Measurements from ENCODE around the gene LAMTOR2. TPM values are rescaled to one million over a fixed set of nuclear protein-coding genes. Genes with fewer than 3 reads are reported as not detected.
A peak's percentile ranks its signal among the peaks of the same experiment; 100 is the strongest.
"Not testable (repeated sequence)": the region's sequence is repeated elsewhere in the genome, so short reads cannot be mapped to it uniquely, and the experiment has no call there.

LAMTOR2 gene
- total RNA-seq, 1 donor from 2014 or later, result 49.8 TPM

DNA sequence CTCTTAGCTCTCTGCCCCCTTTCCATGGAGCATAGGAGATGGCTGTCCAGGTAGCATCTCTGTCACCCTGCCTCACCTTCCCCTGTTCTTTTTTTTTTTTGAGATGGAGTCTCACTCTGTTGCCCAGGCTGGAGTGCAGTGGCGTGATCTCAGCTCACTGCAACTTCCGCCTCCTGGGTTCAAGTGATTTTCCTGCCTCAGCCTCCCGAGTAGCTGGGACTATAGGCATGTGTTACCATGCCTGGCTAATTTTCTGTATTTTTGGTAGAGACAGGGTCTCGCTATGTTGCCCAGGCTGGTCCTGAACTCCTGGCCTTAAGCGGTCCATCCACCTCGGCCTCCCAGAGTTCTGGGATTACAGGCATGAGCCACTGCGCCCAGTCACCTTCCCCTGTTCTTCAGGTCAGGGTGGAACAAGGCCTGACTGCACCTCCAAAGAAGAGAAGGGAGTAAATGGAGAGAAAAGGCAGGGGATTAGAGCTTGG, 16.8 kb downstream of the LAMTOR2 start:
- intact Hi-C loops (cut with DNase I); DNase-seq (ENCODE audit: low spot score): not testable (repeated sequence)

GRCh38 chr1:156072251-156072650, 17.7 kb downstream of the LAMTOR2 start:
- intact Hi-C loops (cut with DNase I), result no loop called here
- no peak for DNase-seq (ENCODE audit: low spot score)

DNA sequence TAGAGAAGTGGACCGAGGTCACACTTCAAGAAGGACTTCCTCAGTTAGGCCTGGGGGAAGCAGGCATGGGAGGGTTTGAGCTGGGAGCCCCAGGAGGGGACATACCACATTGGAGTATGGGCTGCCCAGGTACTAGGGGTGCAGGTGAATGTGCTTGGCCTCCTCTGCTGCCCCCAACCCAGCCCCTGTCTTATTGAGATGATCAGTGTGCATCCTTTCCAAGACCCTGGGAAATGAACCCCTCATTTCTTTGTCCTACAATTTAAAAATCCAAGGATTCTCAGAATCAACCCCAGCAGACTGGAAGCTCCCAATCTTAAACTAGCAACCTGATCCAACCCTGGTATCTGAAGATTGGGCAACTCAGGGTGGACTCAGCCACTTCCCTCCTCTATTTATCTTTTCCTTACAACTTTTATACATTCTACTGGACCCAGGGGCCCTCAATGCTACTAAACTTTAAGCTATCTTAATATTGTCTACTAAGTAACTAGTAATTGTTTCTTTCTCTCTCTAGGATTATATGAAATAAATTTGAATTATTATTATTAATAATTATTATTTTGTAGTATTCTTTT, 18.6 kb downstream of the LAMTOR2 start:
- DNase-seq (ENCODE audit: low spot score), result no peak
- intact Hi-C loops (cut with DNase I), result no loop called here

- intact Hi-C loops (cut with DNase I), result no loop called here
- no peak for DNase-seq (ENCODE audit: low spot score)
Measured at GRCh38 chr1:156073740-156074139, 19.2 kb downstream of the LAMTOR2 start.

DNA sequence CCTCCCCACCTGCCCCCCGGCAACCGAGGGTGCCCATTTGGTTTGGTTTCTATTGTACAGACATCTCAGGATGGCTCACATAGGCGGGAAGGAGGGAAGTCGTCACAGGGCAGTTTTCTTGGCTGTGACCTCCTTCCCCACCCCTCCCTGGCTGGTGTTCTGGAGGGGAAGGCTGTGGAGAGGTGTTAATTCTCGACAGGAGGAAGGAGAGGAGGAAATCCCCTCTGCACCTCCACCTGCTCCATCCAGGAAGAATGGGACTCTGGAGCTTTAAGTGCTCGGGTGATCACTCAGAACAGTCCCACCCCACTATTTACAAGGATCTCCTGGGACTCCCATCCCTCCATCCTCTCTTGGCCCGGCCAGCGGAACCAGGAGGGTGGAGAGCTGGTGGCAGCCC, 20.1 kb downstream of the LAMTOR2 start:
- no peak for DNase-seq (ENCODE audit: low spot score)

GRCh38 chr1:156075162-156075561, 20.6 kb downstream of the LAMTOR2 start:
- DNase-seq (ENCODE audit: low spot score), result no peak

More for the DNA sequence above, 20.1 kb downstream of the LAMTOR2 start:
- intact Hi-C loops (cut with DNase I), result no loop called here

GRCh38 chr1:156075775-156076204, 21.2 kb downstream of the LAMTOR2 start:
- intact Hi-C loops (cut with DNase I), result no loop called here
- DNase-seq (ENCODE audit: low spot score), result no peak

More at GRCh38 chr1:156075162-156075561, 20.6 kb downstream of the LAMTOR2 start:
- intact Hi-C loops (cut with DNase I), result no loop called here

DNA sequence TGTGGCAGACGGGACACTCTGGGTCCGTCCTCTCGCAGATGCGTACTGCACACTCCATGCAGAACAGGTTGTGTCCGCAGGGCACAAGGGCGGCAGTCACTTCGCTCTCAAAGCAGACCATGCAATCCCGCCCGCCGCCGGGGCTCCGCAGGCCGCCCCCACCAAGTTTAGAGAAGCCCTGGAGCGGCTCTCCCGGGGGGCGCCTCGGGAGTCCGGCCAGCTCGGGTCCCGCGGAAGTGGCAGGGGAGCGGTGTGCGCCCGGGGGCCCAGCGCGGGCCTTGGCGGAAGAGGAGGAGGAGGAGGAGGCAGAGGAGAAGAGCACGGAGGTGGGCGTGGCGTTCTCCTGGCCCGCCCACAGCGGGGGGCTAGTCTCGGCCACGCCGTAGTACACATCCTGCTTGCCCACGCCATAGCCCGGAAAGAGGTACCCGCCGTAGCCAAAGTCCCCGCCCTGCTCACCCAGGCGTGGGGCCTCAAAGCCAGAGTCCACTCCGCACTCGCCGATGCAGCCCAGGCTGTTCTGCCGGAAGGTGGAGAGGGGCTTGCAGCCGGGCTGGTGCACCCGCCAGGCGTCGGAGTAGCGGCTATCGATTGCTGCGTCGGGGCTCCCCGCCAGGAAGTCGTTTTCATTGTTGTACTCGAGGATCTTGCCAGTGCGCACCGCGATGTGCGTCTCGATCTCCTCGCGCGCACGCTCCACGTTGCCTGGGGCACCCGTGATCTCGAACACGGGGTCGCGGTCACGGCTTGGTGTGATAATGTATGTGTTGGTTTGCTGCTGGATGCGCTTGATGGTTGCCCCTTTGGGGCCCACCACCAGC, 22.2 kb downstream of the LAMTOR2 start:
- DNase-seq (ENCODE audit: low spot score), result no peak
- intact Hi-C loops (cut with DNase I), result no loop called here

GRCh38 chr1:156077430-156077760, 22.8 kb downstream of the LAMTOR2 start:
- DNase-seq (ENCODE audit: low spot score), result no peak
- intact Hi-C loops (cut with DNase I), result no loop called here

- DNase-seq (ENCODE audit: low spot score), result no peak
- intact Hi-C loops (cut with DNase I), result no loop called here
Measured at GRCh38 chr1:156078728-156079127, 24.1 kb downstream of the LAMTOR2 start.

DNA sequence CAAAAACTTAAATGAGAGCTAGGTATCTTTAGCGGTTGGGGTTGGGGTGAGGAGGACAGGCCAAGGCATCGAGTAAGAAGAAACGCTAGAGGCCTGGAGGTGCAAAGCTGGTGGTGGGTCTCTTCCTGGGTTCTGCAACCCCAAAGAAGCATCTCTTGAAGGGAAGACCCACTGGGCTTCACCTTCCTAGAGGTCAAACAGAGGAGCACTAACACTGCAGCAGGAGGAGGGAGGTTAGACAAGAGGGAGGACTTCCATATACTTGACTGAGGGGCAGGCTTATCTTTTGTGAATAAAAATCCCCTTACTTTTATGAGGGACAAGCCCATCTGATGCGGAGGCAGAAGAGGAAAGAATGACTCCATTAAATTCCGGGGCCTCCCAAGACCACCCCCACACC, 25.2 kb downstream of the LAMTOR2 start:
- intact Hi-C loops (cut with DNase I), result no loop called here
- DNase-seq (ENCODE audit: low spot score), result no peak

DNA sequence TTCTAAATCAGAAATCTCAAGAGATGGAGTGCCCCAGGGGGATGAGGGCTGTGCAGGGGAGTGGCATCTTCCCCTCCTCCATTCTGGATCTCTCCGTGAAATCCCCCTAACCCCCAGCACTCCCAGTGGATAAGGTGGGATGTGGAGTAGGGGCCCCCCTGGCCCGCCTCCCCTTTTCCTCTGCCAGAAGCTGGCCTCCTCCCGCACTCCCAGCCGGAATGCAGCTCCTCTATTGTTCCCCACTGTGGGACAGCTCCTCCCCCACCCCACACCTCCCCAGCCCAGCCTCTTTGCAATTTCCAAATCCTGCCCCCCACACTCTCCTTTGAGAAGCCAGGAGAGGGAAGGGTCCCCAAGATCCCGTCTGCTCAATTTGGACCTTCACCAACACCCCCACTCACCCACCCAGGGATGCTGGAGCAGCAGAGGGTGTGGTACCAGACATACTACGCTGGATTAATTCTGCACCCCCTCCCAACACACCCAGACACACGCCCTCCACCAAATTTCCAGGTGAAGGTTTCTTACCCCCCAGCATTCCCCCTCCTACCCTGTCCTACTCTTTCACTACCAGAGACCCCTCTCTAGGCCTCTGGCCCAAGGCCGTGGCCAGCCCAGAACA, 25.8 kb downstream of the LAMTOR2 start:
- no peak for DNase-seq (ENCODE audit: low spot score)
- intact Hi-C loops (cut with DNase I), result no loop called here

GRCh38 chr1:156080863-156081179, 26.2 kb downstream of the LAMTOR2 start:
- intact Hi-C loops (cut with DNase I), result no loop called here
- DNase-seq (ENCODE audit: low spot score), result no peak

DNA sequence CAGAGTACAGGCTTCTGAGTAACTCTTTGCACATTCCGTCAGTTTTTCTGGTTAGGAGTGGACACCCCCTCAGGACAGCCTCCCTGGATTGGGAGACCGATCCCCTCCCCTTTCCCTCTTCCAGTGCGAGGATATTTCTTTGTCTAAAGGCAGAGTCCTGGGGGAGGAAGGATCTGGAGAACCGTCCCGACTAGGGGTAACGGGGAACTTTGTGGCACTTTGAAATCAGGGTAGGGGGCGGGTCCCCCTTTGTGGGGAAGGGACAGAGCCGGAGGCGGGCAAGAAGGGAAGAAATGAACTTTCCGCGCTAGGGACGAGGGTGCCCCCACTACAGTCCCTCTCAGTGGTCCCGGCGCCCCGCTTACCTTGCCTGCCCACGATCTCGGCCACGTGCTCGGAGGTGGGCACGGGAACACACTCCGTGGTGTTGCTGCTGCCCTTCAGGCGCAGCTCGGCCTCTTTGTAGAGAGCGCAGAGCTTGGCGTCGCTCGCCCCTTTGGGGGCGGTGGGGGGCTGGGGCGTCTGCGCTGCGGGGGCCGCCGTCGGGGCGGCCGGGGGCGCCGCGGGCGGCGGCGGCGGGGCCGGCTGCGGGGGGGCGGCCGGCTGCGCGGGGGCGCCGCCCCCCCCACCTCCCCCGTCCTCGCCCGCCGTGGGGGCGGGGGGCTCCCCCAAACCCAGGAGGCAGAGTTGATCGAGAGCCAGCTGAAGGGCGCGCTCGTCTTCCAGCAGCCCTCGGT, 26.8 kb downstream of the LAMTOR2 start:
- intact Hi-C loops (cut with DNase I), result no loop called here
- DNase-seq (ENCODE audit: low spot score), result no peak

DNA sequence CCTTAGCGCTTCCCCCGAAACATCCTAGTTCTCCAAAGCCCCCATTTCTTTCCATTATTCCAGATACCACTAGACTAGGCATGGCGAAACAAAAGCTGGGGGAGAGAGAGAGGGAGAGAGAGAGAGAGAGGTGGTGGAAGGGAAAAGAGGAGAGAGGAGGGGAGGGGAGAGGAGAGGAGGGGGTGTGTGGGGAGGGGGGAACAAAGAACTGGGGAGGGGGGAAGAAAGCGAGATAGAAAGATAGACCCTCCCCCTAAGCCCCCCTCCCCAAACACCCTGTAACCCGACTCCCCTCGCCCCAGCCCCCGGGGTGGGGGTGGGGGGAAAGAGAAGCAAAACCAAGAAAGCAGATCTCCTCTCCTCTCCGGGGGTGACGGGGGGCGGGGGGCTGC, 27.3 kb downstream of the LAMTOR2 start:
- intact Hi-C loops (cut with DNase I), result no loop called here
- no peak for DNase-seq (ENCODE audit: low spot score)

DNA sequence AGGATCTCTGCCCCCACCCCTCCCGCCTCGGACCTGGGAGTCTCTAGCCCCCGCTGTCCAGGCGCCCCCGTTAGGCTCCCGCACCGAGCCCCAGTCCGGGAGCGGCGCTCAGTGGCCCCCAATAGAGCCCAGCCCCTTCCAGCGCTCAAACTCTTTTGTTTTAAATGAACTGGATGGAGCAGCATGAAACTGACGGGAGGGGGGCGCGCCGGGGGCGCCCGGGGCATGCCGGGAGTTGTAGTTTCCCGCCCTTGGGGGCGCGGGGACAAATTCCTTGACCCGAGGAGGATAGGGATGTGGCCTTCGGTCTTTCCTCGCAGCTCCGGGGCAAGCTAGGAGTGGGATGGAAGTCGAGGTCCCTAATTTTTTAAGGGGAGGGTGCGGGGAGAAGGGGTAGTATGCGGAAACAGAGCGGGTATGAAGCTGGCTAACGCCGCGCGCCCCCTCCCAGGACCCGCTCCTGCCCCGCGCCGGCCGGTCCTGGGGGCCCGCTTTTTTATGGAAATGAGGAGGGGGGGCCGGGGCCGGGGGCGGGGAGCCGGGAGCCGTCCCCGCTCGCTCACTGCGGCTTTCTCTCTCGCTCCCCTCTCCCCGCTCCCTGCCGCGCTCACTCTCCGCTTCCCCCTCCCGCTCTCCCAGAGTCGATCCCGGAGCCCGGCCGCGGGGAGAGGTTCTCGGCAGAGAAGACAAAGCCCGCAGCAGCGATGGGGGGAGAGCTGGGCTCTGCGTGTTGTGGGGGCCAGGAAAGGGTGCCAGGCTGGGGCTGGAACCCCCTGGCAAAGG, 27.9 kb downstream of the LAMTOR2 start, which contains the start of gene MEX3A:
Gene MEX3A (minus strand): TSS at position 157 of the 783 bp plus-strand sequence. CDS start 467 bp downstream, outside the sequence.
- intact Hi-C loops (cut with DNase I), result no loop called here
- peak; percentile 85 for DNase-seq (ENCODE audit: low spot score)

DNA sequence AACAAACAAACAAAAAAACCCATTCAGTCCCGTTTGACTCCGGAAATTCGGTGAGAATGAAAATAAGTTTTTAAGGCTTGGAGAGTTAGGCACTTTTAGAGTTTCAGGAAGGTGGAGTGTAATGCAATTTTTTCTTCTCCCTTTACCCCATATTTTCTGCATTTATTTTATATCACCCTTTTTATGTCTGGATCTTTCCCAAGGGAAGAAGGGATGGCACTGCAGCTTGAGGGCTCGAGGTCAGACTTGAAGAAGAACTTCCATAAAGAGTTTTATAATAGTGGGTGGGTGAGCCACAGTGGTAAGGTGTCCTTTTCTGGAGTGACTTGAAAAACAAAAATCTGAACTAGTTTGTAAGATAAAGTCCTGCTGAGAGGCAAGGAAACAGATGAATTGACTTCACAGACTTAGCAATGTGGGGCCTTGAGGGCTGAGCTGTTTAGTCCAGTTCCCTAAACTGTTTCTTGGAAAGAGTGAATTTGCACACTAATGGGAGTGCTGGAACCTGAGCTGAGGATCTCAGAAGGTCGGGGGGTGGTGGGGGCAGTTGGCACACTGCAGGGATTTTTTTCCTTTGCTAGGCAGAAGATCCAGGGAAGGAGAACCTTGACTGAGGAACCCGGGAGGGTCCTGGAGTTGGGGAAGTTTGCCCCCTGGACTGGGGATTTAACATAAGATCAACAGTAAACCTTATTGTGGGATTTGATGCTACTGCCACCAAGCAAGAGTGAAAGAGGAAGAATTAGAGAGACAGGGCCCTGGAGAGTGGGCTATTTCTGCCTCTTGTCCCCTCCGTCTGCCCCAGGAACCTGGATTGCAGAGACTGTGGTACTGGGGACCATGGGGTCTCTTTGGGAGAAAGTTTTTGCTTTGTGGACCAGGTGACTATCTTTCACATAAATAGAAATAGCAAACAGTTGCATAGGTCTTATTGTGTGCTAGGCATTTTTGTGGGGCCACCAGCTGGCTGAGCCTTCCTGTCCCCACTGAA, 29.5 kb downstream of the LAMTOR2 start:
- intact Hi-C loops (cut with DNase I), result no loop called here
- DNase-seq (ENCODE audit: low spot score), result no peak

DNA sequence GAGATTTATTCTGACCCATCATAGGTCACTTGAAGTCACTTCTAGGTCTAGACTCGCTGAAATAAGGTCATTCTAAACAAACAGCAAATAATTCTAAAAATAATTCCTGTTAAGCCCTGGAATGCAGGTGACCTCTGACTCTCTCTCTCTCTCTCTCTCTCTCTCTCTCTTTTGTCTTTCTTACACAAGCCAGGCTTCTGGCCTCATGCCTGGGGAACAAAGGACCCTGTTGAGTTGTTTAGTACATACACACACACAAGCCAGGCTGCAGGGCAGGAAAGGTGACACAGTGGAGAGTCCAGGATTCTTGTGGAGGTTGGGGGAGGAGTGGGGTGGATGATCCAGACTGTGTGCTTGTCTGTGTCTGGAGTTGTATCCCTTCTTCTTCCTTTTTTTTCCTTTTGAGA, 31.7 kb downstream of the LAMTOR2 start:
- DNase-seq (ENCODE audit: low spot score), result no peak
- intact Hi-C loops (cut with DNase I), result no loop called here

Measured in cardiac septum (tissue), 1 donor.